HG03196 (cell line): ENCODE results near the gene ITLN1.

ENCODE experiments used
- ATAC-seq: cut with Tn5 transposase; IDR thresholded peaks from one replicate; pipeline ENCODE4 v1.9.1; 2021; ENCODE audit not compliant: unreplicated experiment

ITLN1 gene

GRCh38 chr1:160826546-160826945 is 58.4 kb downstream of the ITLN1 start:
- ATAC-seq: no peak
